IMR-90 (cell line): ENCODE results near the gene AKR1D1. TPM values are rescaled to one million over a fixed set of nuclear protein-coding genes. Genes with fewer than 3 reads are reported as not detected.
A peak's percentile ranks its signal among the peaks of the same experiment; 100 is the strongest.

Experiments
- ATAC-seq: fragments of 200-7000 bp; cut with Tn5 transposase; 2 replicates; pipeline ENCODE4 v1.9.1; 2020; ENCODE audit warnings: low read depth, mild to moderate bottlenecking, moderate library complexity
- BruUV-seq: library from RNA; stranded (reverse); fragments of 400-500 nt; replicated peaks from 2 replicates; lab custom pipeline; 2021; lab: Mats Ljungman, UMichigan
- CTCF ChIA-PET: fragments of 300-600 bp; formaldehyde crosslinking; extraction: SDS; loops from one replicate; lab custom pipeline; 2021; ENCODE audit warnings: antibody characterized with exemption; lab: Yijun Ruan, JAX
- POLR2A ChIA-PET: fragments of 300-600 bp; sonication (Branson Sonifier 250); formaldehyde crosslinking; loops from one replicate; lab custom pipeline; 2022; ENCODE audit warnings: antibody characterized with exemption; ENCODE audit not compliant: unreplicated experiment; lab: Charles Lee
- DNase-seq: peaks from one replicate; pipeline ENCODE4 v3.0.0; 2013
- H2AFZ ChIP-seq: replicated peaks from 2 replicates; pipeline ENCODE3; 2013; ENCODE audit warnings: low read length, mild to moderate bottlenecking; ENCODE audit not compliant: poor library complexity
- H2AK5ac ChIP-seq: 2 replicates; pipeline ENCODE4 v1.6.1; 2013; ENCODE audit warnings: low read depth, low read length, inconsistent platforms
- H2AK9ac ChIP-seq: replicated peaks from 2 replicates; pipeline ENCODE3; 2013; ENCODE audit warnings: mild to moderate bottlenecking, low read depth, low read length, moderate library complexity; ENCODE audit not compliant: poor library complexity
- H2BK120ac ChIP-seq: 2 replicates; pipeline ENCODE4 v1.6.1; 2013; ENCODE audit warnings: low read depth, low read length, inconsistent platforms
- H2BK15ac ChIP-seq: 3 replicates; pipeline ENCODE4 v1.6.1; 2013; ENCODE audit warnings: low read depth, low read length, inconsistent platforms
- H2BK20ac ChIP-seq: 2 replicates; pipeline ENCODE4 v1.6.1; 2013; ENCODE audit warnings: low read depth, mild to moderate bottlenecking, inconsistent platforms, low read length, moderate library complexity
- H2BK5ac ChIP-seq: 2 replicates; pipeline ENCODE4 v1.6.1; 2013; ENCODE audit warnings: mild to moderate bottlenecking, low read depth, low read length, inconsistent platforms; ENCODE audit not compliant: poor library complexity, severe bottlenecking
- H3K14ac ChIP-seq: replicated peaks from 2 replicates; pipeline ENCODE4 v1.6.1; 2013; ENCODE audit warnings: low read depth, low read length, inconsistent platforms
- H3K18ac ChIP-seq: 2 replicates; pipeline ENCODE4 v1.6.1; 2013; ENCODE audit warnings: low read depth, low read length, control low read depth
- H3K23ac ChIP-seq: 2 replicates; pipeline ENCODE4 v1.6.1; 2013; ENCODE audit warnings: low read depth, low read length, inconsistent platforms
- H3K27ac ChIP-seq: 2 replicates; pipeline ENCODE4 v1.5.1; 2013; ENCODE audit warnings: mild to moderate bottlenecking, control low read depth, low read length; ENCODE audit not compliant: insufficient read depth
- H3K27me3 ChIP-seq: 2 replicates; pipeline ENCODE4 v1.6.1; 2013; ENCODE audit warnings: low read length; ENCODE audit not compliant: control insufficient read depth, insufficient read depth
- H3K36me3 ChIP-seq: 2 replicates; pipeline ENCODE4 v1.6.1; 2013; ENCODE audit warnings: low read length, mixed read lengths; ENCODE audit not compliant: control insufficient read depth, insufficient read depth
- H3K4ac ChIP-seq: 2 replicates; pipeline ENCODE4 v1.6.1; 2013; ENCODE audit warnings: low read depth, low read length, inconsistent platforms
- H3K4me1 ChIP-seq: 2 replicates; pipeline ENCODE4 v1.6.1; 2013; ENCODE audit warnings: low read length, mixed read lengths; ENCODE audit not compliant: control insufficient read depth, insufficient read depth
- H3K4me2 ChIP-seq: 2 replicates; pipeline ENCODE4 v1.6.1; 2013; ENCODE audit warnings: low read depth, mild to moderate bottlenecking, control low read depth, low read length, moderate library complexity
- H3K4me3 ChIP-seq: 2 replicates; pipeline ENCODE4 v1.5.1; 2013; ENCODE audit warnings: low read depth, mild to moderate bottlenecking, control low read depth, low read length, moderate library complexity; ENCODE audit not compliant: insufficient read depth
- H3K56ac ChIP-seq: 2 replicates; pipeline ENCODE4 v1.6.1; 2013; ENCODE audit warnings: low read length, inconsistent platforms; ENCODE audit not compliant: insufficient read depth; ENCODE audit errors: extremely low read depth
- H3K79me1 ChIP-seq, 2 experiments: 2 replicates each; pipeline ENCODE4 v1.6.1; 2013; ENCODE audit warnings: low read length in 2 of 2, inconsistent platforms in 1 of 2, low read depth in 1 of 2
- H3K9ac ChIP-seq: 2 replicates; pipeline ENCODE4 v1.6.1; 2013; ENCODE audit warnings: low read depth, low read length, control low read depth
- H3K9me1 ChIP-seq: 2 replicates; pipeline ENCODE4 v1.6.1; 2013; ENCODE audit warnings: low read length, inconsistent platforms; ENCODE audit not compliant: insufficient read depth
- H3K9me3 ChIP-seq: 2 replicates; pipeline ENCODE4 v1.6.1; 2013; ENCODE audit warnings: low read length; ENCODE audit not compliant: control insufficient read depth, insufficient read depth
- H4K20me1 ChIP-seq: 2 replicates; pipeline ENCODE4 v1.6.1; 2013; ENCODE audit warnings: low read length, inconsistent platforms; ENCODE audit not compliant: insufficient read depth
- H4K5ac ChIP-seq: 2 replicates; pipeline ENCODE4 v1.6.1; 2013; ENCODE audit warnings: mild to moderate bottlenecking, low read depth, low read length, control low read depth
- H4K8ac ChIP-seq, 2 experiments: 2 replicates each; pipeline ENCODE4 v1.6.1; 2013; ENCODE audit warnings: low read depth in 2 of 2, low read length in 2 of 2, control low read depth in 1 of 2, inconsistent platforms in 1 of 2
- H4K91ac ChIP-seq: 2 replicates; pipeline ENCODE4 v1.6.1; 2013; ENCODE audit warnings: low read depth, low read length, inconsistent platforms; ENCODE audit not compliant: insufficient read depth
- BHLHE40 ChIP-seq: fragments of 150-350 bp; IDR thresholded peaks from 2 replicates; pipeline ENCODE4 v1.6.1; 2016; ENCODE audit warnings: mild to moderate bottlenecking, low read depth, low read length
- CEBPB ChIP-seq: IDR thresholded peaks from 2 replicates; pipeline ENCODE4 v1.6.1; 2012; ENCODE audit warnings: low read depth, low read length, improper control_type of control experiment
- CHD1 ChIP-seq: IDR thresholded peaks from 2 replicates; pipeline ENCODE4 v1.6.1; 2012; ENCODE audit warnings: low read depth, low read length, improper control_type of control experiment
- CTCF ChIP-seq: conservative IDR thresholded peaks from 2 replicates; pipeline ENCODE4 v1.5.1; 2012; ENCODE audit warnings: mild to moderate bottlenecking, low read depth, low read length, improper control_type of control experiment
- ELK1 ChIP-seq: fragments of 150-350 bp; IDR thresholded peaks from 2 replicates; pipeline ENCODE4 v1.6.1; 2016; ENCODE audit warnings: low read depth, mild to moderate bottlenecking, low read length, moderate library complexity, borderline replicate concordance
- FOS ChIP-seq: fragments of 150-350 bp; IDR thresholded peaks from 2 replicates; pipeline ENCODE4 v1.6.1; 2016; ENCODE audit warnings: low read depth, low read length
- MAFK ChIP-seq: IDR thresholded peaks from 2 replicates; pipeline ENCODE4 v1.6.1; 2012; ENCODE audit warnings: low read depth, low read length, improper control_type of control experiment
- MAZ ChIP-seq: IDR thresholded peaks from 2 replicates; pipeline ENCODE4 v1.6.1; 2012; ENCODE audit warnings: low read depth, mild to moderate bottlenecking, low read length, improper control_type of control experiment, moderate library complexity, borderline replicate concordance
- MXI1 ChIP-seq: IDR thresholded peaks from 2 replicates; pipeline ENCODE4 v1.6.1; 2012; ENCODE audit warnings: low read depth, mild to moderate bottlenecking, low read length, moderate library complexity, borderline replicate concordance
- NFE2L2 ChIP-seq: fragments of 150-350 bp; IDR thresholded peaks from 2 replicates; pipeline ENCODE4 v1.6.1; 2016; ENCODE audit warnings: low read depth, mild to moderate bottlenecking, low read length
- POLR2A ChIP-seq: IDR thresholded peaks from 2 replicates; pipeline ENCODE4 v1.6.1; 2012; ENCODE audit warnings: mild to moderate bottlenecking, low read depth, low read length
- RAD21 ChIP-seq: IDR thresholded peaks from 2 replicates; pipeline ENCODE4 v1.6.1; 2012; ENCODE audit warnings: low read length, improper control_type of control experiment
- RCOR1 ChIP-seq: IDR thresholded peaks from 2 replicates; pipeline ENCODE4 v1.6.1; 2012; ENCODE audit warnings: mild to moderate bottlenecking, low read length, improper control_type of control experiment; ENCODE audit not compliant: insufficient replicate concordance
- RFX5 ChIP-seq: IDR thresholded peaks from 2 replicates; pipeline ENCODE4 v1.8.0; 2012; ENCODE audit warnings: low read depth, mild to moderate bottlenecking, low read length, moderate library complexity
- SMC3 ChIP-seq: fragments of 150-350 bp; IDR thresholded peaks from 2 replicates; pipeline ENCODE4 v1.6.1; 2016; ENCODE audit warnings: low read depth, mild to moderate bottlenecking, antibody characterized with exemption, low read length, moderate library complexity
- USF2 ChIP-seq: fragments of 150-350 bp; IDR thresholded peaks from 2 replicates; pipeline ENCODE4 v1.6.1; 2017; ENCODE audit warnings: mild to moderate bottlenecking, antibody characterized with exemption, low read length, low read depth
- WGBS, 2 experiments: methylation state at CpG; one replicate each; pipeline versions ENCODE4 v1.1.5 to v1.1.7; 2013; ENCODE audit warnings: missing lambda C conversion rate in 2 of 2; ENCODE audit not compliant: insufficient read length in 1 of 2; ENCODE audit errors: extremely low coverage in 2 of 2; 5-methylcytosine and 5-hydroxymethylcytosine counted together
- dilution Hi-C: fragments of 300-500 bp; cut with HindIII; formaldehyde crosslinking; loops from one replicate; pipeline ENCODE4 v1.14.3; 2018; ENCODE audit warnings: low sequenced_read_pairs; ENCODE audit not compliant: unreplicated experiment
- in situ Hi-C: fragments of 300-500 bp; cut with MboI; formaldehyde crosslinking; loops from 3 replicates; pipeline ENCODE4 v1.14.3; 2019; ENCODE audit warnings: low sequenced_read_pairs, inconsistent platforms, mixed read lengths
- intact Hi-C: fragments of 100-400 bp; cut with micrococcal nuclease; formaldehyde crosslinking; loops from 2 replicates; pipeline ENCODE4 v1.10.0; 2022
- polyA plus RNA-seq, 3 experiments: library from polyadenylated mRNA; depleted of rRNA; stranded (reverse); fragments of >200 nt; gene quantifications; 2 replicates each; pipeline ENCODE4 v1.2.3, GENCODE V29; 2012; ENCODE audit warnings: low replicate concordance in 1 of 3
- total RNA-seq: library from RNA; depleted of rRNA; stranded (reverse); fragments of >200 nt; gene quantifications from 2 replicates; pipeline ENCODE4 v1.2.3, GENCODE V29; 2012

The AKR1D1 gene
- total and polyA plus RNA-seq, 2 of the 4 experiments (the other 2 are of a cell fraction), result not detected

GRCh38 chr7:138125598-138126111 lies 49.4 kb downstream of the AKR1D1 start:
- Histone ChIP-seq H4K8ac (no peak overlapping the region), H2AK9ac (no peak overlapping the region), H3K14ac (no peak overlapping the region), H3K79me1 (no peaks in the 10 kb centered on the region), H3K27me3 (no peaks in the 10 kb centered on the region), H4K91ac (no peak overlapping the region), H3K4me1 (no peaks in the 10 kb centered on the region), H3K27ac (no peak overlapping the region), H3K4me2 (no peak overlapping the region), H2BK15ac (no peak overlapping the region), H4K5ac (no peak overlapping the region), H3K36me3 (no peaks in the 10 kb centered on the region), H3K18ac (no peak overlapping the region), H3K4me3 (no peak overlapping the region), H2BK120ac (no peak overlapping the region), H3K4ac (no peak overlapping the region), H3K9me1 (no peaks in the 10 kb centered on the region), H2BK5ac (no peak overlapping the region), H2AFZ (no peak overlapping the region), H3K56ac (no peak overlapping the region), H2AK5ac (no peak overlapping the region), H4K20me1 (no peaks in the 10 kb centered on the region), H3K9ac (no peak overlapping the region), H3K9me3 (peaks cover 3% of the 10 kb centered on the region; the same call in 1 of the 2 replicates), H3K23ac (no peak overlapping the region), H2BK20ac (no peak overlapping the region)
- in situ Hi-C loops (no loop called here), dilution Hi-C loops (no loop called here), intact Hi-C loops (no loop called here)
- WGBS, 2 experiments, result no CpG with 5 or more reads among the region's 2 CpGs
- BruUV-seq, result no TSS peak
- ChIA-PET CTCF (no interaction called here), POLR2A (no interaction called here)
- ATAC-seq, result no peak
- TF ChIP-seq CTCF (no peak), MXI1 (no peak), CHD1 (no peak), RFX5 (no peak), POLR2A (no peak), ELK1 (no peak), RCOR1 (no peak), FOS (no peak), MAFK (no peak), RAD21 (no peak), MAZ (no peak), NFE2L2 (no peak), SMC3 (no peak), CEBPB (no peak), USF2 (no peak), BHLHE40 (no peak)
- peak; percentile 6 for DNase-seq
